Hepatocyte (in vitro differentiated cells): Measurements from ENCODE around the gene TMA7B. TPM values are rescaled to one million over a fixed set of nuclear protein-coding genes. Genes with fewer than 3 reads are reported as not detected.
A peak's percentile ranks its signal among the peaks of the same experiment; 100 is the strongest.

ENCODE experiments used
- DNase-seq: peaks from one replicate; pipeline ENCODE4 v3.0.0-alpha.2; 2016; ENCODE audit warnings: low spot score
- H2AFZ ChIP-seq: fragments of 200-600 bp; sonication (generic); 2 replicates; pipeline ENCODE4 v1.6.0; 2016; ENCODE audit warnings: antibody characterized with exemption, mild to moderate bottlenecking
- H3K27ac ChIP-seq: fragments of 200-600 bp; sonication (generic); 2 replicates; pipeline ENCODE4 v1.5.1; 2016; ENCODE audit warnings: mild to moderate bottlenecking
- H3K27me3 ChIP-seq: fragments of 200-600 bp; sonication (generic); 2 replicates; pipeline ENCODE4 v1.6.1; 2016
- H3K36me3 ChIP-seq: fragments of 200-600 bp; sonication (generic); replicated peaks from 2 replicates; pipeline ENCODE4 v1.5.1; 2016; ENCODE audit warnings: low read depth; ENCODE audit not compliant: insufficient read depth
- H3K4me1 ChIP-seq: fragments of 200-600 bp; sonication (generic); 2 replicates; pipeline ENCODE4 v1.5.1; 2016; ENCODE audit warnings: mild to moderate bottlenecking, moderate library complexity; ENCODE audit not compliant: insufficient read depth
- H3K4me2 ChIP-seq: fragments of 200-600 bp; sonication (generic); 2 replicates; pipeline ENCODE4 v1.6.0; 2016
- H3K4me3 ChIP-seq: fragments of 200-600 bp; sonication (generic); 2 replicates; pipeline ENCODE4 v1.5.1; 2016; ENCODE audit warnings: mild to moderate bottlenecking
- H3K79me2 ChIP-seq: fragments of 200-600 bp; sonication (generic); 2 replicates; pipeline ENCODE4 v1.6.0; 2017; ENCODE audit warnings: mild to moderate bottlenecking
- H3K9me2 ChIP-seq: fragments of 200-600 bp; sonication (generic); replicated peaks from 2 replicates; pipeline ENCODE4 v1.6.0; 2017; ENCODE audit warnings: mild to moderate bottlenecking; ENCODE audit not compliant: insufficient read depth
- H3K9me3 ChIP-seq: fragments of 200-600 bp; sonication (generic); 2 replicates; pipeline ENCODE4 v1.5.1; 2016; ENCODE audit warnings: low read depth, mild to moderate bottlenecking
- H4K20me1 ChIP-seq: fragments of 200-600 bp; sonication (generic); 2 replicates; pipeline ENCODE4 v1.6.0; 2016; ENCODE audit warnings: mild to moderate bottlenecking; ENCODE audit not compliant: insufficient read depth, poor library complexity, severe bottlenecking
- EZH2 ChIP-seq: fragments of 200-600 bp; sonication (generic); IDR thresholded peaks from 2 replicates; pipeline ENCODE4 v1.6.1; 2016; ENCODE audit warnings: antibody characterized with exemption, mild to moderate bottlenecking, borderline replicate concordance
- EZH2phosphoT487 ChIP-seq: fragments of 200-600 bp; sonication (generic); IDR thresholded peaks from one replicate; pipeline ENCODE4 v1.6.1; 2018; ENCODE audit warnings: antibody characterized with exemption, mild to moderate bottlenecking, low read depth, moderate library complexity; ENCODE audit not compliant: unreplicated experiment, severe bottlenecking
- WGBS: methylation state at CpG from one replicate; pipeline ENCODE4 v1.1.6; 2016; ENCODE audit warnings: low lambda C conversion rate; ENCODE audit errors: missing lambda C conversion rate; 5-methylcytosine and 5-hydroxymethylcytosine counted together
- polyA plus RNA-seq: library from polyadenylated mRNA; unstranded; fragments of >200 nt; fragmentation: Nextera tagmentation; extraction: Ambion mirVana; gene quantifications from 2 replicates; pipeline ENCODE4 v1.2.1, GENCODE V29; 2016
- total RNA-seq: library from RNA; depleted of rRNA; stranded (reverse); fragments of >200 nt; gene quantifications from 2 replicates; pipeline ENCODE4 v1.2.3, GENCODE V29; 2014
- TF ChIP-seq, protein P1 (sequence below): fragments of 200-600 bp; sonication (generic); IDR thresholded peaks from 2 replicates; pipeline ENCODE4 v1.5.1; 2016; ENCODE audit warnings: antibody characterized with exemption, mild to moderate bottlenecking; ENCODE audit not compliant: poor library complexity

TMA7B gene
- total and polyA plus RNA-seq, 2 experiments from 2014 or later = not detected

DNA sequence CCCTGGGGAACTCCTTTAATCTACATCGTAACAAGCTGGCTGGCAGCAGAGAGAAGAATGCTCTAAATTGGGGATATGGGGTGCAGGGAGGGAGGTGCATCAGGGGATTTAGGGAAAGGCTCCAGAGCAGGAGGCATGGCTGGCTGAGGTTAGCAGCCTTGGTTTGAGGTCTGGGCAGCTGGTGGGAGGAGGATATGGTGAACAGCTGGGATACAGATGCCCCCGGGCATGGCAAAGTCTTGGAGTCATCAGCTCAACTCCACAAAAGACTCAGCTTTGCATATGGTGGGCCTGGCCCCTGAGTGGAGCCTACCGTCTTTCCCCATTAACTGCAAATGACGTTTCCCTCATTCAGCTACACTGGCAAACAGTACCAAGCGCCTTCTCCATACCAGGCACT lies 40.0 kb downstream of the TMA7B start:
- H3K4me2 ChIP-seq = peak overlapping the region; percentile 36
- H3K27me3 ChIP-seq = no peaks in the 10 kb centered on the region
- peaks cover 58% of the 10 kb centered on the region for H3K79me2 ChIP-seq
- H3K27ac ChIP-seq = peak overlapping the region; percentile 73
- no peaks in the 10 kb centered on the region for H3K9me3 ChIP-seq
- H4K20me1 ChIP-seq = no peaks in the 10 kb centered on the region
- 91% methylated on average over 5 of the region's 5 CpGs for WGBS
- no peak overlapping the region for H2AFZ ChIP-seq
- no peaks in the 10 kb centered on the region for H3K36me3 ChIP-seq
- H3K9me2 ChIP-seq = no peaks in the 10 kb centered on the region
- H3K4me1 ChIP-seq = peaks cover 58% of the 10 kb centered on the region
- DNase-seq = no peak
- no peak overlapping the region for H3K4me3 ChIP-seq
- TF ChIP-seq EZH2 = no peak

DNA sequence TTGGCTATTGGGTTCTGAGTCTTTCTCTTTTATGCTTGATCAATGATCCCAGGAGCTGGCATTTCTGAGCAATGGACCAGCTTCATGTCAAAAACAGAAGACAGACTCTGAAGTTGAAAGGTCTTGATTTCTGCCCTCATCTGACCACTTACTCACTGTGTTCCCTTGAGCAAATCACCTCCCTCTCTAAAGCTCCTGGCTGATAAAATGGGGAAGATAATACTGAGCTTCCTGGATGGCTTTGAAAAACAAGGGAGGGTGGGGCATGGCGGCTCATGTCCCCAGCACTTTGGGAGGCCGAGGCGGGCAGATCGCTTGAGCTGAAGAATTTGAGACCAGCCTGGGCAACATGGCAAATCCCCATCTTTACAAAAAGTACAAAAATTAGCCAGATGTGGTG lies 40.9 kb downstream of the TMA7B start:
- H3K27ac ChIP-seq = peak overlapping the region; percentile 73
- H3K4me2 ChIP-seq = no peak overlapping the region
- no peaks in the 10 kb centered on the region for H3K36me3 ChIP-seq
- TF ChIP-seq EZH2 (no peak), EZH2phosphoT487 (no peak)
- TF ChIP-seq, protein P1, sequence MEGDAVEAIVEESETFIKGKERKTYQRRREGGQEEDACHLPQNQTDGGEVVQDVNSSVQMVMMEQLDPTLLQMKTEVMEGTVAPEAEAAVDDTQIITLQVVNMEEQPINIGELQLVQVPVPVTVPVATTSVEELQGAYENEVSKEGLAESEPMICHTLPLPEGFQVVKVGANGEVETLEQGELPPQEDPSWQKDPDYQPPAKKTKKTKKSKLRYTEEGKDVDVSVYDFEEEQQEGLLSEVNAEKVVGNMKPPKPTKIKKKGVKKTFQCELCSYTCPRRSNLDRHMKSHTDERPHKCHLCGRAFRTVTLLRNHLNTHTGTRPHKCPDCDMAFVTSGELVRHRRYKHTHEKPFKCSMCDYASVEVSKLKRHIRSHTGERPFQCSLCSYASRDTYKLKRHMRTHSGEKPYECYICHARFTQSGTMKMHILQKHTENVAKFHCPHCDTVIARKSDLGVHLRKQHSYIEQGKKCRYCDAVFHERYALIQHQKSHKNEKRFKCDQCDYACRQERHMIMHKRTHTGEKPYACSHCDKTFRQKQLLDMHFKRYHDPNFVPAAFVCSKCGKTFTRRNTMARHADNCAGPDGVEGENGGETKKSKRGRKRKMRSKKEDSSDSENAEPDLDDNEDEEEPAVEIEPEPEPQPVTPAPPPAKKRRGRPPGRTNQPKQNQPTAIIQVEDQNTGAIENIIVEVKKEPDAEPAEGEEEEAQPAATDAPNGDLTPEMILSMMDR = no peak
- no peaks in the 10 kb centered on the region for H3K9me3 ChIP-seq
- H4K20me1 ChIP-seq = peaks cover 2% of the 10 kb centered on the region
- peaks cover 61% of the 10 kb centered on the region for H3K79me2 ChIP-seq
- no peaks in the 10 kb centered on the region for H3K27me3 ChIP-seq
- no peak overlapping the region for H2AFZ ChIP-seq
- peaks cover 54% of the 10 kb centered on the region for H3K4me1 ChIP-seq
- no peak overlapping the region for H3K4me3 ChIP-seq
- DNase-seq = no peak
- 42% methylated on average over 4 of the region's 4 CpGs for WGBS
- no peaks in the 10 kb centered on the region for H3K9me2 ChIP-seq

DNA sequence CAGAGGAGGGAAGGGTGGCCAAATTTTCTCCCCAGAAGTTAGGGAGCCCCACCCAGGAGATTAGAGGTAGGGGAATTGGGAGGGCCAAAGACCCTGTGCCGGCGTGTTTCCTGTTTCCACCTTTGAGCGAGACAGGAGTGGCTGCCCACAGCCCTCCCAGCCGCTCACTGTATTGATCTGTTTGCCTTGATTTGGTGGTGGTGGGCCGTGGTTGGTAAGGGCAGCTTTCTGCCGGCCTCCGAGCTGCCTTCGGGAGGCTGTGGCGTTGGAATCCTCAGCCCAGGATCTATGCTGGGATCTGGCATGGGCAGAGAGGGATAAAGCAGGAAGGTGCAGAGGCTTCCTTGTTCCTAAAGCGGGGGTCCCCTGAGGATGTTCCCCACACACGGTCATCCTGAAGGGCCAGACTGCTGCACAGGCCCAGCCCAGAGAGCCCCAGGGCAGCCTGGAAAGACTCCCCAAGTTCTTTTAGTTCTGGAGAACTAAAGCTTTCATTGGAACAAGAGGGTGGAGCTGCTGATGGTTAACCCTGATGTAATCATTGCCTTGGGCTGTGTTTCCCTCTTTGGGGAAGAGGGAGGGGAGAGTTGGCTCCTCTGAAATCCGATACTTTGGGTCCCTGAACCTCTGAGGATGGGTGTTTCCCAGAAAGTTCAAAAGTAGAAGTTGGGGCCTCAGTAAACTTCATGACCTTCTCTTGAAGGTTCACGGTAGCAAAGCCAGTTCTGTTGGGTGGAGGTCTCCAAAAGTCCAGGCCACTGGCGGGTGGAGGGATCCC lies 41.8 kb downstream of the TMA7B start:
- H3K4me2 ChIP-seq = no peak overlapping the region
- H3K36me3 ChIP-seq = no peaks in the 10 kb centered on the region

More for the DNA sequence above, 41.8 kb downstream of the TMA7B start:
- 68% methylated on average over 14 of the region's 14 CpGs for WGBS
- Histone ChIP-seq H3K9me2 (no peaks in the 10 kb centered on the region), H3K27ac (peak overlapping the region; percentile 73), H3K4me1 (peaks cover 46% of the 10 kb centered on the region), H2AFZ (no peak overlapping the region), H3K9me3 (no peaks in the 10 kb centered on the region), H3K79me2 (peaks cover 67% of the 10 kb centered on the region), H4K20me1 (peaks cover 6% of the 10 kb centered on the region), H3K4me3 (no peak overlapping the region), H3K27me3 (no peaks in the 10 kb centered on the region)
- no peak for DNase-seq
- TF ChIP-seq EZH2 = no peak
- TF ChIP-seq, protein P1 = no peak
- no peak for TF ChIP-seq EZH2phosphoT487
